ENCODE results near the gene FARS2.

DNA sequence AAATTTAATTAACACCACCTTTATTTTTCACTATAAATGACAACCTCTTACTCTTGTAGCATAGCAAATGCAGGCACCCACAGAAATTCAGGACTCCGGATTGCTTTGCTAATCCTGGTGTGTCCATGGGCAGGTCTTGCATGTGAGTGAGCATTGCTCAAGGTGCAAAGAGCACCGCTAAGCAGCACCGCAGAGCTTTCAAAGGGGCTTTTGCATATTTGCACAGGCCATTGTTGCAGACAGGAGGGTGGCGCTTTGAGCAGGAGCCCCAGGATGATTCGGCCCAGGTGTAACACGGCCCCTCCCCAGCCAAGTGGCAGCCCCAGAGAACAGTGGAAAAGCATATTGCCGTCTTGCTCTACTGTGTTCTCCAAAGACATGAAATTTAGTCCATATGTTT lies 452.2 kb downstream of the FARS2 start:
- TF ChIP-seq POLR2A (IDR thresholded peaks at IDR 0.05) (no peak), EP300 (IDR thresholded peaks at IDR 0.05) (no peak)
- TF ChIP-seq, protein P1, sequence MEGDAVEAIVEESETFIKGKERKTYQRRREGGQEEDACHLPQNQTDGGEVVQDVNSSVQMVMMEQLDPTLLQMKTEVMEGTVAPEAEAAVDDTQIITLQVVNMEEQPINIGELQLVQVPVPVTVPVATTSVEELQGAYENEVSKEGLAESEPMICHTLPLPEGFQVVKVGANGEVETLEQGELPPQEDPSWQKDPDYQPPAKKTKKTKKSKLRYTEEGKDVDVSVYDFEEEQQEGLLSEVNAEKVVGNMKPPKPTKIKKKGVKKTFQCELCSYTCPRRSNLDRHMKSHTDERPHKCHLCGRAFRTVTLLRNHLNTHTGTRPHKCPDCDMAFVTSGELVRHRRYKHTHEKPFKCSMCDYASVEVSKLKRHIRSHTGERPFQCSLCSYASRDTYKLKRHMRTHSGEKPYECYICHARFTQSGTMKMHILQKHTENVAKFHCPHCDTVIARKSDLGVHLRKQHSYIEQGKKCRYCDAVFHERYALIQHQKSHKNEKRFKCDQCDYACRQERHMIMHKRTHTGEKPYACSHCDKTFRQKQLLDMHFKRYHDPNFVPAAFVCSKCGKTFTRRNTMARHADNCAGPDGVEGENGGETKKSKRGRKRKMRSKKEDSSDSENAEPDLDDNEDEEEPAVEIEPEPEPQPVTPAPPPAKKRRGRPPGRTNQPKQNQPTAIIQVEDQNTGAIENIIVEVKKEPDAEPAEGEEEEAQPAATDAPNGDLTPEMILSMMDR (IDR thresholded peaks at IDR 0.05) = no peak
